DOHH2 (cell line): ENCODE results near the gene TRIAP1.

Source experiments
- EZH2phosphoT487 ChIP-seq: fragments of 200-600 bp; sonication (generic); IDR thresholded peaks from 2 replicates; pipeline ENCODE4 v1.6.1; 2017; ENCODE audit warnings: borderline replicate concordance, mild to moderate bottlenecking, antibody characterized with exemption, low read length, moderate library complexity, mixed read lengths
- TF ChIP-seq, protein P1 (sequence below): fragments of 200-600 bp; sonication (generic); IDR thresholded peaks from one replicate; pipeline ENCODE4 v1.5.1; 2014; ENCODE audit warnings: antibody characterized with exemption, mild to moderate bottlenecking, low read depth, low read length; ENCODE audit not compliant: poor library complexity, severe bottlenecking

DNA sequence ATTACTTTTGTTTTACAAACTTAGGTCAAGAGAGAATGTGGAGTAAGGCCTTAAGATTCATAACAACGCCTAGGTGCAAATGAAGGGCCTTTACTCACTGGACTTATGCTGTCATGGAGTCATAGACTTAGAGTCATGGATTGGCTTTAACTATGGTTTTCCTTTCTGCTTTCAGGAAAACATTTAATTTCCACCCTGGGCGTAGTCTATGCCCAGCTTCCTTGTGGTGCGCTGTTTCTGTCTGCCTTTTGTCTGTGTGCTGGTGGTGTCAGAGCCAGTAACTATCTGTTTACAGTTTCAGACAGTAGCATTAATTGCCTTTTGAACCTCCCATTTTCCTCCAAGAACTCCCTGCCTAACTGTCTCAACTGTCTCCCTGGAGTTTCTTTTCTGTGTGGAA, 40.1 kb downstream of the TRIAP1 start:
- TF ChIP-seq, protein P1, sequence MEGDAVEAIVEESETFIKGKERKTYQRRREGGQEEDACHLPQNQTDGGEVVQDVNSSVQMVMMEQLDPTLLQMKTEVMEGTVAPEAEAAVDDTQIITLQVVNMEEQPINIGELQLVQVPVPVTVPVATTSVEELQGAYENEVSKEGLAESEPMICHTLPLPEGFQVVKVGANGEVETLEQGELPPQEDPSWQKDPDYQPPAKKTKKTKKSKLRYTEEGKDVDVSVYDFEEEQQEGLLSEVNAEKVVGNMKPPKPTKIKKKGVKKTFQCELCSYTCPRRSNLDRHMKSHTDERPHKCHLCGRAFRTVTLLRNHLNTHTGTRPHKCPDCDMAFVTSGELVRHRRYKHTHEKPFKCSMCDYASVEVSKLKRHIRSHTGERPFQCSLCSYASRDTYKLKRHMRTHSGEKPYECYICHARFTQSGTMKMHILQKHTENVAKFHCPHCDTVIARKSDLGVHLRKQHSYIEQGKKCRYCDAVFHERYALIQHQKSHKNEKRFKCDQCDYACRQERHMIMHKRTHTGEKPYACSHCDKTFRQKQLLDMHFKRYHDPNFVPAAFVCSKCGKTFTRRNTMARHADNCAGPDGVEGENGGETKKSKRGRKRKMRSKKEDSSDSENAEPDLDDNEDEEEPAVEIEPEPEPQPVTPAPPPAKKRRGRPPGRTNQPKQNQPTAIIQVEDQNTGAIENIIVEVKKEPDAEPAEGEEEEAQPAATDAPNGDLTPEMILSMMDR = no peak
- TF ChIP-seq EZH2phosphoT487 = no peak
